ENCODE measurements around the gene IGF2R.
"Not testable (repeated sequence)": the region's sequence is repeated elsewhere in the genome, so short reads cannot be mapped to it uniquely, and the experiment has no call there.

Gene IGF2R

DNA sequence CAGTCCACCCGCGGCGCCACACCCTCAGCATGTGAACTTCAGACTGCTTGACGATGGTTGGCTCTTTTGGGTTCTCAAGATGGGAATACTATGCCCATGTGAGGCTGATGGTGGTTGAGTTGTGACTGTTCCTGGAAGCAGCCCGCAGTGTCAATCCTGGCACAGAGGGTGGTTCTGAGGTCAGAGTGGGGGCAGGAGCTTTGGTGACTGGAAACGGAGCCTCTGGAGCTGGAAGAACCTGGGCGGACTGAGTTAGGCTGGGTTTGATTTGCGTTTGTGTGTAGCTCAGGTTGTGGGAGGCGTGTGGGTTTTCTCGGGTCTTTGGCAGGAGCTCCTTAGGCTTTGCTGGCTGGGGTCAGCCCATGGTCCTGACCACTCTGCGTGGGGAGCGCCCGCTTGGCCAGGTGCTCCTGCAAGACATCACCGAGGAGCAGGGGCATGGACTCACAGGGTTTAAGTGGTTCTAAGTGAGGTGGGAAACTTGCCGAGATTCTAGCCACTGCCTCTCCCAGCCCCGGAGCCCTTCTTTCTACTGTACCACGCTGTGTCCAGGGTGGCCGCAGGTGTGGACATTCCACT is 115.4 kb downstream of the IGF2R start:
- DNase-seq: no peak

DNA sequence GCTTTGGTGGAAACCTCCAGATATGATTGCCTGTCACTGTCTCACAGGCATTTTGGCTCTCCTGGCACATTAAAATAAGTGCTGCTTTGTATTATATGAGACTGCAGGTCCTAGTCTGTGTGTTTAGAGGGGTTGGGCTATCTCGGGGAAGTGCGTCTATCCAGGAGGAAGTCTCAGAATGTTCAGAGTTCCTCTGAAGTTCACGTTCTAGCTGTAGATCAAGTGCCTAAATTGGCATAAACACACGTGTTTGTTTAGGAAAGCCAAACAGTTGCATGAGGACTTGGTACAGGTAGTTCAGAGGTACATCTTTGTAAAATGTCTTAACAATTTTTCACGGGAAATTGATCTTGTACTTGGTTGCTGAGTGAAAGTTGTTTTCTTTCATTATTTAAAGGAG is 116.3 kb downstream of the IGF2R start:
- DNase-seq: no peak

DNA sequence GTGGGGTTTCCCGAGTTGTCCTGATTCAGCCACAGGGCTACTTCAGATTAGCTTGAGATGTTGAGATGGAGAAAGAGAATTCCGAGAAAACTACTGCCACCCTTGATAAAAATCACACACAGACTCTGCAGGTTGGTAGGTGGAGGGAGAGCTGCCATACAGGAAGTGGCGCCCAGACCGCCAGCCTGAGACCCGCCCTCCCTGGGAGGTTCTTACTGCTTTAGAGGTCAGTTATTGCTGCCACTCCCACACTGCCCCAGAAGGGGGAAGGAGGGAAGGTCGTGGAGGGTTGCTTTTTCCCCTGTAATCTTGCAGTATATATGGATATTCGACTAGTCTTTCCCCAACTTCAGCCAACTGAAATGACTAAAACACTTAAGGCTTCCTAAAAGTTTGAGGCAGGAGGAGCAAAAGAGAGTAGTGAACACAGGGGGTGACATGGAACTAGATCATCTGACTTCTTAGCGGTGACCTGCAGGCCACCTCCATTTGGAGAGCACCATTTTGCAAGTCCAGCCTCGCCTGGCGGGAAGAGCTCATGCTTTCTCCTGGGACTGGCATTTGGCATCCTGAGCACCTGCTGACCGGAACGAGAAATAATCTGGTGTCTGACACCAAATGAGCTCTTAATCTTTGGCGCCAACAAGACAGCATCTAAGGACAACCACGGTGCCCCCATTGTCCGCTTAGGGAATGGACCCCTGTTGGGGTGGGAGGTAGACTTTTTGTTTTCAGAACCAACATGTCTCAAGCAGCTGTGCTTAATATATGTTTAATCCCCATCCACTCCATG is 117.0 kb downstream of the IGF2R start:
- DNase-seq: no peak

DNA sequence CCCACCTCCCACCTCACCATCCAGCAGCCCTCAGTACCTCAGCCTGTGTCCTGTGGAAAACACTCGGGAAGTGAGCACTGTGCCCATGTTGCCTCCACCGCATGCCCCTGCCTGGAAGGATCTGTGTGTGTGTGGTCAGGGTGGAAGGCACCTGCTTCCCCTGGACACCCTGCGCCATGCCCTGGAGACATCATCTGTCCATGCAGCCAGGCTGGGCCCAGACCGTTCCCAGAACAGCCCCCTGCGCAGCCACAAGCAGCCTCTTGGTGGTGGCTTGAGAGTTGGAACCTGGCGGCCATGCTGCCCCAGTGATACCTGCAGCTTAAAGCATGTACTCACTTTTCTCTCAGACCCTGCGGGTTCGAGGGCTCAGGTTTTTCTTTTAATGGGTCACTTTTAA is 117.9 kb downstream of the IGF2R start:
- no peak for DNase-seq

DNA sequence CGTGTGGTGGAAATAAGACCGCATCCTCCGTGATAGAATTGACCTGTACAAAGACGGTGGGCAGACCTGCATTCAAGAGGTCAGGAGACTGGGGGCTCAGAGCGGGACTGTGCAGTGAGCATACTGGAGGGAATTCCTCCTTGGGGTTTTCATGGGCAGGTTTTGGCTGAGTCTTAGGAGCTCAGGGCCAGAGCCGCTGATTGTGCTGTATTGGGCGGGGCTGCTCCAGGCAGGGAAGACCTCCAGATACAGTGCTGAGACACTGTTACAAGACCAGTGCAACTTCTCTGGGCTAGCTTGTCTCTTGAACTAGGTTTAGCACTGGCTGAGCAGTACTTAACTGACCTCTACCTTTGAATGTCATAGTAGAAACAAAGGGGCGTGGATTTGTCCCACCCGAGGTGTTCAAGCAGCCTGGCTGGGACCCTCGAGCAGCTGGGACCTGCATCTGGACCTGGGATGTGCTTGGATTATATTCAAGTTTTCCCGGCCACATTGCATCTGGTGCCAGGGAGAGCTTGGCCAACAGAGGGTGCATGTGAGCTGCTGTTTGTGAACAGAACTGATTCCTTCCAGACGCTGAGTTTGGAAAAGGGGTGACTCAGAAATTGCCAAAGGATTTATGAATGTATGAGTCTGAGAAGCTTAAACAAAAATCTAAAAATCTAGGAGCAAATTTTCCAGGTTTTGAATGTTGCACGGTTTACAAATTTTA is 119.3 kb downstream of the IGF2R start:
- DNase-seq: no peak

DNA sequence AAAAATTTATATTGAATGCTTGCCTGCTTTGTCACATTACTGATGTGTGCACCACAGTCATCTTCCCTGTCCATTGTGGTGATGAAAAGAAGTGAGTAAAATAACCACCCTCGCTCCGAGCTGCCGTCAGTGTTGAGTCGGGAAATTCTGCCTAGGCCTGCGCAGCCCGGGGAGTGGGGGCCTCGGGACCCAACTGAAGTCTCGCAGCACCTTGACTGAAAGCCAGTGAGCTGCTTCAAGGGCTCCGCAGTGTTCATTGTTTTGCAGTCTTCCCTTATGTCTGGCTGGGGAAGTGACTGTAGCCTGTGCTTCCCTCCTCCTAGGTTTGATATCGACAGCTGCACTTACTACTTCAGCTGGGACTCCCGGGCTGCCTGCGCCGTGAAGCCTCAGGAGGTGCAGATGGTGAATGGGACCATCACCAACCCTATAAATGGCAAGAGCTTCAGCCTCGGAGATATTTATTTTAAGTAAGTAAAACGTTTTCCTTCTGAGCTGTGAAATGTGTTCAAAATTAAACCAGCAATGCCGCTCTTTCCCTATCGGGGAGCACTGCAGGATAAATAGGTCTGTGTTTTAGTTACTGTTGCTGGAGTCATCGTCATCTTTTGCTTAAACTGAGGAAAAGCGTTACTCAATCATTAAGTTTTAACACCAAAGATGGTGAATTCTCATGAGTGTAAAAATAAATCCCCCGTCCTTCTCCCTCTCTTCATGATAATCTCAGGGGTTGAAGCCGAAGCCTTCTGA is 120.1 kb downstream of the IGF2R start:
- DNase-seq: no peak

DNA sequence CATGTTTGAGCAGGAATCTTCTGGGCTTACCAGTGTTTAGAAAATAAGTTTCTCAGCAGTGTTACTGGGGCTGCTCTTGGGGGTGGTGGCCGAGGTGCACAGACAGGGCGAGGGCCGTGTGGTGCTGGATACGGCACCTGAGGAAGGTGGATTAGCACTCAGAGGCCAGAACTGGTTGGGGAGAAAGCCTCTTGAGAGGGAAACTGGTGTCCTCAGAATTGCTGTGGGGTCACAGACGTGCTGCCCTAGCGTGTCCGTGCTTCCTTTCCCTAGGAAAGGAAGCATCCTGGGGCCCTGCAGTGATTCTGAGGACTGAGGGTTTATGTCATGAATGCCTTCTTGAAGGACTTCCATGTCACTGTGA is 120.6 kb downstream of the IGF2R start:
- no peak for DNase-seq

DNA sequence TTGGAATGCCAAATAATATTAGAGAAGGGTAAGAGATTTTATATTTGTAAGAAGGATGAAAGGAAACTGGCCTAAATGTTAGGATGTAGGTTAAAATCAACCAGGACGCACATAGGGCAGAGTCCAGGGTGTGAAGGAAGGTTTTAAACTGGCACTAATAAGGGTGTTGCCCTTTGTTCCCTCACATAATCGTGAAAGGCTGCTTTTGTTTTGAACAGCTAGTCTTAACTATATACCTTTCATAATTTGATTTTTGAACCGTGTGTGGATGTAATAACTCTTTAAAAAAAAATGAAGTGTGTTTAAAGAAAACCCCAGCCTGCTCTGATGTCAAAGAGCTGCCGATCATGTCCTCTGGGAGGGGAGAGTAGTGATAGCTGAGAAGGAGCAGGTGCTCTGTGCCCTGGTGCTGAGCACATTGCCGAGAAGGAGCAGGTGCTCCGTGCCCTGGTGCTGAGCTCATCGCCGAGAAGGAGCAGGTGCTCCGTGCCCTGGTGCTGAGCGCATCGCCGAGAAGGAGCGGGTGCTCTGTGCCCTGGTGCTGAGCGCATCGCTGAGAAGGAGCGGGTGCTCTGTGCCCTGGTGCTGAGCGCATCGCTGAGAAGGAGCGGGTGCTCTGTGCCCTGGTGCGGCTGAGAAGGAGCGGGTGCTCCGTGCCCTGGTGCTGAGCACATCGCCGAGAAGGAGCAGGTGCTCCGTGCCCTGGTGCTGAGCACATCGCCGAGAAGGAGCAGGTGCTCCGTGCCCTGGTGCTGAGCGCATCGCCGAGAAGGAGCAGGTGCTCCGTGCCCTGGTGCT is 121.8 kb downstream of the IGF2R start:
- DNase-seq: not testable (repeated sequence)

DNA sequence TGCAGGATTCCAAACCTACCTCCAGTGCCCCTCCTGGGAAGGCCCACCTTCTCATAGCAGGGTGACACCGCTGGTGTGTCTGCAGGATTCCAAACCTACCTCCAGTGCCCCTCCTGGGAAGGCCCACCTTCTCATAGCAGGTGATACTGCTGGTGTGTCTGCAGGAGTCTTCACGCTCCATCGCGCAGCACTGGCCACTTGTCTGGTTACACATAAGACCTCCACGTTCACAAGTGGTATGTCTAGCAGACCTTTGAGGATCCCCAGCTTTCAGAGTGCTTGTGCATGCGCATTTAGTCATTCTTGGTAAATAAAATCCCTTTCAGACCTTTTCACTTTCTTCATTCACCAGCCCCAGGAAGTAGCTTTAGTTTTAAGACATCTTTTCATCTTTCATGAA is 123.3 kb downstream of the IGF2R start:
- DNase-seq: not testable (repeated sequence)

DNA sequence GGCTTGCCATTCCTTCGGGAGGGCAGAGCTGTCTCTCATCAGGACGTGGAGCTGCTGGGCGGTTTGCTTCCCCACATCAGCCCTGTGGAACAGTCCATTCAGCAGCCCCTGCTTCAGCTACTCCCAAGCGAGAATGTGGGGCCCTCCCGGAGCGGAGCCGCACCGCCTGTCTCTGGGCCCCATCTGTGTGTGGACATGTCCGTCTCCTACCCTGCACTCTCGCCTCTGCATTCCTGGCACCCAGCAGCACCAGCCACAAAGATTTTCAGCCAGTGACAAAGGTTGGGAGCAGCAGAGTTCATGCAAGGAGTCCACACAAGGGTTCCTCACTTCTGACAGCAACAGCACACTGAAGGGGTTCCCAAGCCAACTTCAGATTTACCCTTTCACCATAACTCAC is 123.7 kb downstream of the IGF2R start:
- DNase-seq: no peak

DNA sequence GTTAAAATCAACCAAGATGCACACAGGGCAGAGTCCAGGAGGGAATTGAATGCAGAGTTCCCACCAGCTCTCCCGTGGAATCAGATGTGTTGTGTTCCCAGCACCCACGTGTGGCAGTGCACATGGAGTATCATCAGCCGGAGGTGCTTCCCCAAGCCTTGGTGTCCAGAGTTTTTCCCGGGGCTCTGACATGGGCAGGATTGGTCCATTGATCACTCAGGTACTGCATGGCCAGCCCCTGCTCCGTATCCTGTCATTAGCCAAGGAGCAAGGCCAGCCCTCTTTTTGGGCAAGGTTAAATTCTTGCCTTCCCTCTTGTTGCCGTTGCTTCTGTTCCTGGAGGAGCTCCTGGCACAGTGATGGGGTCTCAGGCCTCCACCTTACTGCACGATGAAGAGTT is 124.2 kb downstream of the IGF2R start:
- no peak for DNase-seq

DNA sequence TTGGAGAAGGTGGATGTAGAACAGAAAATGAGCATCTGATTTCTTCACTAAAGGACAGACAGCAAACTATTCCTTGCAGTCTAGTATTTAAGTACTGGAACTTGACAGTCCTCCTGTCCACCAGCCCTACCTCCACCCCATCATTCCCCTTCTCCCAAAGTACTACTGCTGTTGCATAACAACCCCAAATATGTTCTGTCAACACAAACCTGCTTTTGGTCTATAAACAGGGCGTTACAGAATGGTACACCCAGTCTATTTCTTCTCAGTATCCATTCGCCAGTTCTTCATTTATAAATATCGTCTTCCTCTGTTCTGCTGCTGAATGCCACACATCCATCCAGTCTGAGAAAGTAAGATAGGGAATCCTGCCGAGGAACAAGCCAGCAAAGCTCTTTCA is 125.1 kb downstream of the IGF2R start:
- DNase-seq: no peak

DNA sequence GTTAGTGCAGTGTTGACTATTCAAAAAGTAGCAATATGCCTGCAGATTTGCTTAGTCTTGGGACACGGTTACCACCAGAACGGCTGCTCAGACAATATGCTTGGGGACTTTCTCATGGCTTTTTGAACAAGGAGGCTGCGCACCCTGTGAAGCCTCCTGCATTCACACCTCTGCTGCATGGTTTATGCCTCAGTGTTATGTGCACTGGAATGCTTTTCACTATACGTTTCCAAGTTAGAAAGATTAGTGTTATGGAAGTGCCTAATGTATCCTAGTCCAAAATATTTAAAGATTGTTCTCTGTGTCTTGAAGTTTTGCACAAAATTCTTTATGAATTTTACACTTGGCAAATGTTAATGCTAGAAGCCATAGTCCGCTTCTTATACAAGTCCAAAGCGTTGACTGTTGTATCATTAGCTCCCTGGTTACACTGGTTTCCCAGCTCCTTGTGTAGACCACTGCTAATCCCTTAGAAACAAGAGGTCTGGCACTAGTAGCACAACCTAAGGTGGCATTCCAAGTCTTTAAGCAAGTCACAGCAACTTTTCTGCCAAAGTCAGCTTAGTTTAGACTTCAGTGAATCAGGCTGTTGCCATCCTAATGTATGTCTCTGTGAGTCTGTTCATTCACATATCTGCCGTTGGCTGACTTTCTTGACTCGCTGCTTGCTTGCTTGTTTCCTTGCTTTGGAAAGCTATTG is 126.4 kb downstream of the IGF2R start:
- no peak for DNase-seq

DNA sequence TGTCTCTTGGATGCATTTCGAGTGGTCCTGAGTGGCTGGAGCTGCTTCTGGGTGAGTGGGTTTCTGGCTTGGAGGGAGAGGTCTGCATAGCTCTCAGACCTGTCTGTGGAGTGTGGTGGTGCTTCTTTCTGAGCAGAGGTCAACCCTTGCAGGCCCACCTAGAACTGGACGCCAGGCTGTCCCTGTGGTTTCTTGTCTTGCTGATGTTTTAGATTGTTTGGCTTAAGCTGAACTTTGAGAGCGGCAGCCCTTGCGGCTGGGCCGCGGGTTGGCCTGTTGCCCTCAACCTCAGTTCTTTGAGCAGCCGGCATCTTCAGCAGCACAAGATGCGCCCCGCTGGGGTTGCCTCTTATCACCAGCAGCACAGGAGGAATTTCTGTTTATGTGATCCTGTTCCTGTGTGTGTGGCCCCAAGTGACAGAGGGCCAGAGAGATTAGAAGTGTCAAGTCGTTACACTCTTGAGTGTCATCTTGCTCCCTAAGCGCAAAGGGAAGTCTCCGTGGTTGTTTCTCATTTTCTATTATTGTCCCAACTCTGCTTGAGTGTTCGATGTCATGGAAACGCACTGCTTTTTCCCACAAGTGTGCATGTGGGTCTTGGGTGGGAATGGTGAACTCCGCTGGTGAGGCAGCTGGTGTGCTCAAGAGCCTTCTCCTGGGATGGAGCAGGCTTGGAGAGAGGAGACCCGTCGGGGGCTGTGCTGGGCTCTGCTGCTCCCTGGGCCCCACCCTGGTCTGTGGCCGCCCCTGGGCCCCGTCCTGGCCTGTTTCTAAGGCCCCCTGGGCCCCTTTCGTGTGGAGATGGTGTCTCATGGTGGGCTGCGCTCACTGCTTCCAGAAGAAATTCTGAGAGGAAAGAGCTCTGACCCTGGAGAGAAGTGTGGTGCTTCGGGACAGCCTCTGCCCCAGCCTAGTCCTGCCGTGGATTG is 132.7 kb downstream of the IGF2R start:
- no peak for DNase-seq

DNA sequence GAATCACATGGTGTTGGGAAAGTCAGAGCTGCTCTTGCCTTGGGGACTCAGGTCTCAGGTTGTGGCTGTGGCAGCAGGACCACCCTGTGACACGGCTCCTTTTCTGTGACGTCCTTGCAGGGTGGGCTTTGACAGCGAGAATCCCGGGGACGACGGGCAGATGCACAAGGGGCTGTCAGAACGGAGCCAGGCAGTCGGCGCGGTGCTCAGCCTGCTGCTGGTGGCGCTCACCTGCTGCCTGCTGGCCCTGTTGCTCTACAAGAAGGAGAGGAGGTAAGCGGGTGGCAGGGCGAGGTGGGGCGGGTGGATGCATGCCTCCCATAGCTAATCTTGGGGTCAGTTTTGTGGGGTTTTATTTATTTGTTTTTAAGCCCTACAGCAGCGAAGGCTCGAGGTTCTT is 133.5 kb downstream of the IGF2R start:
- DNase-seq: no peak

DNA sequence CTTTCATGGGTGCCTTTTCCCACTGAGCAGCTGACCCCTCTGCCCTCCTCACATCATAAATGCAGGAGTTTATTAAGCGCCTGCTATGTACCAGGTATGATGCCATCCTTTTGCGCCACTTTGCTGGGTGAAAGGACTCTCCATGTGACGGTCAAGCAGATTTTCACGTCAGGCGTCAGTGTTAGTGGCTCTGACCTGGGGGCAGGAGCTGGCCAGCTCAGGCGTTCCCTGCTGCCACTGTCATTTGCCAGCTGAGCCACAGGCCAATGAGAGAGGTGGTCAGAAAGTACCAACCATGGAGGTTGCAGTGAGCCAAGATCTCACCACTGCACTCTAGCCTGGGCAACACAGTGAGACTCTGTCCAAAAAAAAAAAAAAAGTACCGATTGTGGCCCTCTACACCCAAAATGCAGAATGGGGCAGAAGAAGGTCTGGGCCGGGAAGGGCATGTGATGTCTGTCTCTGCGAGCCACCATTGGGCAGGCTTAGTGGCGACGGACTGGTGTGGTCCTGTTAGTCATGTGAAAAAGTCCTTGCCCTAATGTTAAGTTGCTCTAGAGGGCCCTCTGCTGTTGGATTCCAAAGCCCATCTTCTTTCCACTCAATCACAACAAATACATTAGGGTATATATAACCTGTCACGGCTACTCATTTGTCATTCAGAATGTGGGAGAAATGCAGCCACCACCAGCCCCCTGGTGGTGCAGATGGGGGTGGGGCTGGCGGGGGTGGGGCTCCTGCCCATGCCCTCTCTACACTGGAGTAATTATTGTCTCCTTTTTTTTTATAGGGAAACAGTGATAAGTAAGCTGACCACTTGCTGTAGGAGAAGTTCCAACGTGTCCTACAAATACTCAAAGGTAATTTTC is 134.3 kb downstream of the IGF2R start:
- no peak for DNase-seq

DNA sequence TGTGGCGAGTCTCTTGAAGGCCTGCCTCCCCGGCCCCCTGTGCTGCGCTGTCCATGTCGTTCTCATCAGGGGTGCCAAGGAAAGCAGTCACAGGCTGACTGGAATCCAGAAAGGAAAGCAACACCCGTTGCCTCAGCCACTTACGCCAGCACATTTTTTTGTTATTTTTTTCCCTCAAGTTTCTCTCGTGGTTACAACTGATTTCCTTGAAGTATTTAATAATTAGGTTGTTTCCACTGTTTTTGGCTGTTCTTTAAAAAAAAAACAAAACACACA is 134.9 kb downstream of the IGF2R start:
- no peak for DNase-seq

DNA sequence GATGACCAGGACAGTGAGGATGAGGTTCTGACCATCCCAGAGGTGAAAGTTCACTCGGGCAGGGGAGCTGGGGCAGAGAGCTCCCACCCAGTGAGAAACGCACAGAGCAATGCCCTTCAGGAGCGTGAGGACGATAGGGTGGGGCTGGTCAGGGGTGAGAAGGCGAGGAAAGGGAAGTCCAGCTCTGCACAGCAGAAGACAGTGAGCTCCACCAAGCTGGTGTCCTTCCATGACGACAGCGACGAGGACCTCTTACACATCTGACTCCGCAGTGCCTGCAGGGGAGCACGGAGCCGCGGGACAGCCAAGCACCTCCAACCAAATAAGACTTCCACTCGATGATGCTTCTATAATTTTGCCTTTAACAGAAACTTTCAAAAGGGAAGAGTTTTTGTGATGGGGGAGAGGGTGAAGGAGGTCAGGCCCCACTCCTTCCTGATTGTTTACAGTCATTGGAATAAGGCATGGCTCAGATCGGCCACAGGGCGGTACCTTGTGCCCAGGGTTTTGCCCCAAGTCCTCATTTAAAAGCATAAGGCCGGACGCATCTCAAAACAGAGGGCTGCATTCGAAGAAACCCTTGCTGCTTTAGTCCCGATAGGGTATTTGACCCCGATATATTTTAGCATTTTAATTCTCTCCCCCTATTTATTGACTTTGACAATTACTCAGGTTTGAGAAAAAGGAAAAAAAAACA is 136.1 kb downstream of the IGF2R start:
- no peak for DNase-seq

DNA sequence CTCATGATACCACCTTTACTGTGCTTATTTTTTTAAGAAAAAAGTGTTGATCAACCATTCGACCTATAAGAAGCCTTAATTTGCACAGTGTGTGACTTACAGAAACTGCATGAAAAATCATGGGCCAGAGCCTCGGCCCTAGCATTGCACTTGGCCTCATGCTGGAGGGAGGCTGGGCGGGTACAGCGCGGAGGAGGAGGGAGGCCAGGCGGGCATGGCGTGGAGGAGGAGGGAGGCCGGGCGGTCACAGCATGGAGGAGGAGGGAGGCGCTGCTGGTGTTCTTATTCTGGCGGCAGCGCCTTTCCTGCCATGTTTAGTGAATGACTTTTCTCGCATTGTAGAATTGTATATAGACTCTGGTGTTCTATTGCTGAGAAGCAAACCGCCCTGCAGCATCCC is 137.1 kb downstream of the IGF2R start:
- DNase-seq: no peak

DNA sequence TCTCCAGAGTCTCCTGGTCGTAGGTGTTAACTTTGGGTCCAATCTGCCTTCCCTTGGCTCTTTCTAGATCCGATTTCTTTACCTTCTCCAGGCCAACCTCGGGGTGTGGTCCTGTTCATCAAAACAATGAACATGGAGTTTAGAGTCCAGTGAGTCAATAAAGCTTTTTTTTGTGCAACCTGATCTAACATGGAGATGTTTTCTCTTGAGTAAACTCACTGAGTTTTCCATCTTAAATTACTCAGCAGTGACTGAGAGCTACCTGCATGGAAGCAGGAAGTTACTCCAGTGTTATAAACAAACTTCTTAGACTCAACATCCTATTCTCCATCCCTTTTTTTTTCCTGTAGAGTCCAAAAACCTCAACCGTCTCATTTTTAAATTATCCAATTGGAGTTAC is 137.8 kb downstream of the IGF2R start:
- DNase-seq: no peak
